Suprapubic skin (tissue), 4 donors: ENCODE measurements around the gene AFMID. TPM values are rescaled to one million over a fixed set of nuclear protein-coding genes. Genes with fewer than 3 reads are reported as not detected.

Experiments
- DNase-seq, 2 donors: peaks; one replicate each; pipeline ENCODE4 v3.0.0-alpha.2; 2019; ENCODE audit warnings: low spot score in 2 of 2
- H3K27ac ChIP-seq: fragments of 200-600 bp; sonication (generic); one replicate; pipeline ENCODE4 v1.5.1; 2019
- H3K27me3 ChIP-seq: fragments of 200-600 bp; sonication (generic); one replicate; pipeline ENCODE4 v1.5.1; 2019
- H3K36me3 ChIP-seq: fragments of 200-600 bp; sonication (generic); one replicate; pipeline ENCODE4 v1.5.1; 2019
- H3K4me1 ChIP-seq: fragments of 200-600 bp; sonication (generic); one replicate; pipeline ENCODE4 v1.5.1; 2019
- H3K4me3 ChIP-seq: fragments of 200-600 bp; sonication (generic); one replicate; pipeline ENCODE4 v1.5.1; 2019; ENCODE audit warnings: mild to moderate bottlenecking
- H3K9me3 ChIP-seq: fragments of 200-600 bp; sonication (generic); one replicate; pipeline ENCODE4 v1.5.1; 2019
- EP300 ChIP-seq: sonication (generic); formaldehyde crosslinking; IDR thresholded peaks from one replicate; pipeline ENCODE4 v1.6.1; 2017; ENCODE audit warnings: antibody characterized with exemption
- POLR2A ChIP-seq, 2 donors: fragments of 450-650 bp; IDR thresholded peaks; one replicate each; pipeline ENCODE4 v1.6.1; 2017; ENCODE audit warnings: antibody characterized with exemption in 2 of 2, mild to moderate bottlenecking in 2 of 2, moderate library complexity in 2 of 2
- POLR2AphosphoS5 ChIP-seq, 3 donors: sonication (generic); formaldehyde crosslinking; IDR thresholded peaks; one replicate each; pipeline ENCODE4 v1.6.1; 2017; ENCODE audit warnings: antibody characterized with exemption in 3 of 3
- WGBS: methylation state at CpG from one replicate; pipeline ENCODE4 v1.1.5; 2018; 5-methylcytosine and 5-hydroxymethylcytosine counted together
- total RNA-seq, 4 donors: library from RNA; depleted of rRNA; stranded (reverse); fragments of >200 nt; gene quantifications; one replicate each; pipeline ENCODE4 v1.1.0, GENCODE V29; 2016
- TF ChIP-seq, protein P1 (sequence below), 2 donors: fragments of 200-600 bp in 1 of 2; fragments of 450-650 bp in 1 of 2; sonication (generic) in 1 of 2; IDR thresholded peaks; one replicate each; pipeline ENCODE4 v1.5.1; 2016 to 2019; ENCODE audit warnings: antibody characterized with exemption in 2 of 2, mild to moderate bottlenecking in 1 of 2, moderate library complexity in 1 of 2

Gene AFMID
- total RNA-seq, 4 donors from 2014 or later = 43.9 to 78.3 (median 66.1) TPM

DNA sequence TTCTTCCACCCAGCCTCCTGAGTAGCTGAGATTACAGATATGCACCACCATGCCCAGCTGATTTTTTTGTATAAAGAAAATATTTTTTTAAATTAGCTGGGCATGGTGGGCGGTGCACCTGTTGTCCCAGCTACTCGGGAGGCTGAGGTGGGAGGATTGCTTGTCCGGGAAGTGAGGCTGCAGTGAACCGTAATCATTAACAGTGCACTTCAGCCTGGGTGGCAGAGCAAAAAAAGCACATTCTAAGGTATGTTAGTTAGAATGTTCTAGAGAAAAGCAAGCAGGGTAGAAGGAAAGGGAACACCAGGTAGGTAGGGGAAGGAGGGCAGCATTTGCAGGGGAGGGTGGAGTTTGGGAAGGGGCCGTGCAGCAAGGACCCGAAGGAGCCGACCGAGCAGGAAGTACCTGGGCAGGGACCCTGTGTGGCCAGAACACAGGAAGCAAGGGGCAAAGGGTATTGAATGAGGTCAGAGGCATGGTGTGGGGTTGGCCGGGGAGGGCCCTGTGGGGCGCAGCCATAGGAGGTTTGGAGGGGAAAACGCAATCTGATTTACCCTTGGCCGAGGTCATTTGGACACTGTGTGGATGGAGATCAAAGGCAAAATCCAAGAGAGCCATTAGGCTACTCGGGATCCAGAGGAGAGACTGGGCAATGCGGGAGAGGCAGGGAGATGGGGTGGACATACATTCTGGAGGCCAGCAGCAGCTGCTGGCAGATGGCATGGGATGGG, 38.7 kb upstream of the AFMID start:
- Histone ChIP-seq H3K4me1 (peaks cover 52% of the 10 kb centered on the region), H3K36me3 (no peaks in the 10 kb centered on the region), H3K9me3 (no peaks in the 10 kb centered on the region), H3K27me3 (no peaks in the 10 kb centered on the region), H3K27ac (no peak overlapping the region), H3K4me3 (no peak overlapping the region)
- no peak for TF ChIP-seq EP300
- TF ChIP-seq, protein P1, sequence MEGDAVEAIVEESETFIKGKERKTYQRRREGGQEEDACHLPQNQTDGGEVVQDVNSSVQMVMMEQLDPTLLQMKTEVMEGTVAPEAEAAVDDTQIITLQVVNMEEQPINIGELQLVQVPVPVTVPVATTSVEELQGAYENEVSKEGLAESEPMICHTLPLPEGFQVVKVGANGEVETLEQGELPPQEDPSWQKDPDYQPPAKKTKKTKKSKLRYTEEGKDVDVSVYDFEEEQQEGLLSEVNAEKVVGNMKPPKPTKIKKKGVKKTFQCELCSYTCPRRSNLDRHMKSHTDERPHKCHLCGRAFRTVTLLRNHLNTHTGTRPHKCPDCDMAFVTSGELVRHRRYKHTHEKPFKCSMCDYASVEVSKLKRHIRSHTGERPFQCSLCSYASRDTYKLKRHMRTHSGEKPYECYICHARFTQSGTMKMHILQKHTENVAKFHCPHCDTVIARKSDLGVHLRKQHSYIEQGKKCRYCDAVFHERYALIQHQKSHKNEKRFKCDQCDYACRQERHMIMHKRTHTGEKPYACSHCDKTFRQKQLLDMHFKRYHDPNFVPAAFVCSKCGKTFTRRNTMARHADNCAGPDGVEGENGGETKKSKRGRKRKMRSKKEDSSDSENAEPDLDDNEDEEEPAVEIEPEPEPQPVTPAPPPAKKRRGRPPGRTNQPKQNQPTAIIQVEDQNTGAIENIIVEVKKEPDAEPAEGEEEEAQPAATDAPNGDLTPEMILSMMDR (IDR thresholded peaks at IDR 0.05) = no peak
- TF ChIP-seq POLR2AphosphoS5 (IDR thresholded peaks at IDR 0.05) = no peak
- no peak for TF ChIP-seq POLR2A (IDR thresholded peaks at IDR 0.05)
- 76% methylated on average over 14 of the region's 14 CpGs for WGBS
- DNase-seq = no peak

DNA sequence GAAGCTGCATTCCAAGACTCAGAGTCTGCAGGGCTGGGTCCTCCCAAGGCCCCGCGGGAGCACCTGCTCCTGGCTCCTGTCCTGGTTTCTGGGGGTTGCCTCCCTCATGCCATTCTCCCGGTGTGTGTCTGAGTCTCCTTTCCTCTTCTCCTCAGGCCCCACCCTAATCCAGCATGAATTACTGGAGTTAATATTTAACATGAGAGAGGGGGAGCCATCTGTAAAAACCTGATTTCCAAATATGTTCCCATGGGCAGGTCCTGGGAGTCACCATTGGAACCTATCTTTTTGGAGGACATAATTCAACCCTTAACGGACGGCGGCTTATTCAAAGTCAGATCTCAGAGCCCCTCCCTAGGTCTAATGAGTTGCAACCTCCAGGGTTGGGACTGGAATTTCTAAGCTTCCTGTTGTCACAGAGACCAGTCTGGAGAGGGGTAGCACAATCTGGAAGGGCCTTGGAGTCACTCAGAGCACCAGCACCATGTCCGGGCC, 35.6 kb upstream of the AFMID start:
- no peak overlapping the region for H3K4me3 ChIP-seq
- DNase-seq = no peak
- TF ChIP-seq EP300 (no peak), POLR2AphosphoS5 (IDR thresholded peaks at IDR 0.05) (no peak), POLR2A (IDR thresholded peaks at IDR 0.05) (no peak)
- TF ChIP-seq, protein P1 (IDR thresholded peaks at IDR 0.05) = no peak
- no peaks in the 10 kb centered on the region for H3K36me3 ChIP-seq
- 31% methylated on average over 5 of the region's 7 CpGs for WGBS
- peak overlapping the region; percentile 53 for H3K27ac ChIP-seq
- no peaks in the 10 kb centered on the region for H3K27me3 ChIP-seq
- no peaks in the 10 kb centered on the region for H3K9me3 ChIP-seq
- H3K4me1 ChIP-seq = peaks cover 26% of the 10 kb centered on the region

DNA sequence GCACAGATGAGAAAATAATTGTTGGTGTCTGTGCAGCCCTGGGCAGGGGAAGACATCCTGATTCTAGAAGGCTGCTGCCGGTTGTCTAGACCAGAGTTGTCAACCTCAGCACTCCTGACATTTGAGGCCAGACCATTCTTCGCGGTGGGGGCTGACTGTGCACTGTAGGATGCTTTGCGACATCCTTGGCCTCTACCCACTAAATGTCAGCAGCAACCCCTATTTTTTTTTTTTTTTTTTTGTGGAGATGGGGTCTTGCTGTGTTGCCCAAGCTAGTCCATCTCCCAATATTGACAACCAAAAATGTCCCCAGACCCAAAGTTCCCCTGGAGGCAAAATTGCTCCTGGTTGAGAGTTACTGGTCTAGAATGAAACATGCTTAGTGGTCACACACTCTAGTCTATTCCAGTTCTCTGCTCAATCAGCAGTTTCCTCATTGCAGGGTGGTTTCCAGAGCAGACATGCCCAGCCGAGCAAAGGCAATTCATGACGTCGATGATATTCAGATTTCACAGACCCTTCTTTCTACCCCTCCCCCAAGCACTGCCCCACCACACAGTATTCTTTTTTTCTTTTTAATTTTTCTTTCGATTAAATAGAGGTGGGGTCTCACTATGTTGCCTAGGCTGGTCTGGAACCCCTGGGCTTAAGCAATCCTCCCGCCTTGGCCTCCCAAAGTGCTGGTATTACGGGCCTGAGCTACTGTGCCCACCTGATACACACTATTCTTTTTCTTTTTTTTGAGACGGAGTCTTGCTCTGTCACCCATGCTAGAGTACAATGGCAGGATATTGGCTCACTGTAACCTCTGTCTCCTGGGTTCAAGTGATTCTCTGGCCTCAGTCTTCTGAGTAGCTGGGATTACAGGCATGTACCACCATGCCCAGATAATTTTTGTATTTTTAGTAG, 32.0 kb upstream of the AFMID start:
- WGBS = 76% methylated on average over 11 of the region's 11 CpGs
- no peak for DNase-seq

DNA sequence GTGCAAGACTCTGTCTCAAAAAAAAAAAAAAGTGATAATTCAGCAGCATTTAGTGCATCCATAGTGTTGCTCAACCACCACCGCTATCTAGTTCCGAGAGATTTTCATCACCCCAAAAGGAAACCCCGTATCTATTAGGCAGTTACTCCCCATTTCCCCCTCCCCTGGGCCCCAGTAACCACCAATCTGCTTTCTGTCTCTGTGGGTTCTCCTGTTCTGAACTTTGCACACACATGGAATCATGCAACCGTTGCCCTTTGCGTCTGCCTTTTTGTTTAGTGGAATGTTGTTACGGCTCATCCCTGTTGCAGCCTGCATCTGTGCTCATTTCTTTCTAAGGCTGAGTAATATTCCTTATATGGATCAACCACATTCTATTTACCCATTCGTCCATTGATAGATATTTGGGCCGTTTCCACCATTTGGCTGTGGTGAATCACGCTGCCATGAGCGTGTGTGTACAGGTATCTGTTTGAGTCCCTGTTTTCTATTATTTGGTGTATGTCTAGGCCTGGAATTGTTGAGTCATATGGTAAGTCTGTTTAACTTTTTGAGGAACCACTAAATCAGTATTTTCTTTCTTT, 27.5 kb upstream of the AFMID start:
- 39% methylated on average over 10 of the region's 10 CpGs for WGBS
- Histone ChIP-seq H3K4me3 (no peak overlapping the region), H3K27me3 (no peaks in the 10 kb centered on the region), H3K4me1 (peaks cover 31% of the 10 kb centered on the region), H3K9me3 (no peaks in the 10 kb centered on the region), H3K27ac (peak overlapping the region; percentile 79), H3K36me3 (no peaks in the 10 kb centered on the region)
- TF ChIP-seq POLR2A (IDR thresholded peaks at IDR 0.05) = no peak
- TF ChIP-seq POLR2AphosphoS5 (IDR thresholded peaks at IDR 0.05) = peak in 1 of 3 donors; percentile 21
- no peak for DNase-seq

More for the DNA sequence above, 32.0 kb upstream of the AFMID start:
- TF ChIP-seq POLR2AphosphoS5 (IDR thresholded peaks at IDR 0.05) = no peak
- no peak for TF ChIP-seq EP300
- TF ChIP-seq, protein P1 (IDR thresholded peaks at IDR 0.05) = no peak
- TF ChIP-seq POLR2A (IDR thresholded peaks at IDR 0.05) = no peak
- Histone ChIP-seq H3K4me1 (peaks cover 30% of the 10 kb centered on the region), H3K36me3 (no peaks in the 10 kb centered on the region), H3K27ac (no peak overlapping the region), H3K27me3 (no peaks in the 10 kb centered on the region), H3K4me3 (no peak overlapping the region), H3K9me3 (no peaks in the 10 kb centered on the region)

DNA sequence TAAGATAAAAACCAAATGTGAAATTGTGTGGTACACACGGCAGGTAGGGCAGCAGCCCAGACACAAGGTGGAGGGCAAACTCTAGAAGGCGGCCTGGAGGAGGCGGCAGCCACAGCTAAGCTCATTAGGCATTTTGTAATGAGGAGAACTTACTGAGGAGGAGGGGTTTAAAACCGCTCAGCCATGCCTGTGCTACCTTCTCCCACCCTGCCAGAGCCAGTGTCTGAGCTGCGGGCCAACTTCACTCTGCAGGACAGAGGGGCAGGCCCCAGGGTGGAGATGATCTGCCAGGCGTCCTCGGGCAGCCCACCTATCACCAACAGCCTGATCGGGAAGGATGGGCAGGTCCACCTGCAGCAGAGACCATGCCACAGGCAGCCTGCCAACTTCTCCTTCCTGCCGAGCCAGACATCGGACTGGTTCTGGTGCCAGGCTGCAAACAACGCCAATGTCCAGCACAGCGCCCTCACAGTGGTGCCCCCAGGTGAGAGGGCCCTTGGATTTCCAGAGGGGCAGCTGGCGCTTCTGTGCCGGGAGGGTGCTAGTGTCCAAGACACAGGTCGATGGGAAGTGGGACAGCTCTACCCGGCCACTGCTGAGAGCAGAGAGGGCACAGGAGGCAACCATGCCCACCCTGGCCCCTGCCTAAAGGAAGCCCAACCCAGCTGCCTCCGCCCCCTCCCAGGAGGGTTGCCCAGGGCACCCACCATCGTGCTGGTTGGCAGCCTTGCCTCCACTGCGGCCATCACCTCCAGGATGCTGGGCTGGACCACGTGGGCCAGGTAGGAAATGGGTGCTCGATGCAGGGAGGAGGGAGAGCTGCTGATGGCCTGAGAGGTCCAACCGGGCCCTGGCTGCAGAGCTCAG, 23.0 kb upstream of the AFMID start:
- no peak for DNase-seq
- Histone ChIP-seq H3K4me1 (peaks cover 38% of the 10 kb centered on the region), H3K9me3 (no peaks in the 10 kb centered on the region), H3K4me3 (no peak overlapping the region), H3K36me3 (no peaks in the 10 kb centered on the region), H3K27ac (no peak overlapping the region), H3K27me3 (no peaks in the 10 kb centered on the region)
- TF ChIP-seq EP300 = no peak
- TF ChIP-seq, protein P1 (IDR thresholded peaks at IDR 0.05) = no peak
- TF ChIP-seq POLR2A (IDR thresholded peaks at IDR 0.05) = no peak
- TF ChIP-seq POLR2AphosphoS5 (IDR thresholded peaks at IDR 0.05) = no peak
- 81% methylated on average over 9 of the region's 22 CpGs for WGBS
